Calu3 (cell line): ENCODE data around the gene CNGA4. TPM values are rescaled to one million over a fixed set of nuclear protein-coding genes. Genes with fewer than 3 reads are reported as not detected.
A peak's percentile ranks its signal among the peaks of the same experiment; 100 is the strongest.
"Not testable (repeated sequence)": the region's sequence is repeated elsewhere in the genome, so short reads cannot be mapped to it uniquely, and the experiment has no call there.

Experiments
- BruUV-seq: library from RNA; stranded (reverse); fragments of 400-500 nt; replicated peaks from 2 replicates; lab custom pipeline; 2021; lab: Mats Ljungman, UMichigan
- CTCF ChIA-PET: fragments of 300-600 bp; sonication (Branson Sonifier 250); formaldehyde crosslinking; loops from one replicate; lab custom pipeline; 2022; ENCODE audit warnings: antibody characterized with exemption; lab: Charles Lee
- DNase-seq: peaks from one replicate; pipeline ENCODE4 v3.0.0; 2022
- H3K27ac Mint-ChIP-seq: one replicate; pipeline ENCODE4 v1.8.0; 2022; ENCODE audit warnings: mixed read lengths; ENCODE audit not compliant: unreplicated experiment
- H3K27me3 Mint-ChIP-seq: one replicate; pipeline ENCODE4 v1.8.0; 2022; ENCODE audit warnings: mixed read lengths; ENCODE audit not compliant: unreplicated experiment
- H3K36me3 Mint-ChIP-seq: one replicate; pipeline ENCODE4 v1.8.0; 2022; ENCODE audit warnings: mild to moderate bottlenecking, moderate library complexity, mixed read lengths; ENCODE audit not compliant: insufficient read depth, unreplicated experiment
- H3K4me1 Mint-ChIP-seq: one replicate; pipeline ENCODE4 v1.8.0; 2022; ENCODE audit warnings: mild to moderate bottlenecking, low read depth, mixed read lengths; ENCODE audit not compliant: unreplicated experiment
- H3K4me3 Mint-ChIP-seq: one replicate; pipeline ENCODE4 v1.8.0; 2022; ENCODE audit warnings: mild to moderate bottlenecking, low read depth, moderate library complexity, mixed read lengths; ENCODE audit not compliant: unreplicated experiment
- H3K9me3 Mint-ChIP-seq: one replicate; pipeline ENCODE4 v1.8.0; 2022; ENCODE audit warnings: low read depth, mixed read lengths; ENCODE audit not compliant: unreplicated experiment
- CTCF ChIP-seq: fragments of 200-600 bp; IDR thresholded peaks from one replicate; pipeline ENCODE4 v1.8.0; 2022; ENCODE audit warnings: antibody characterized with exemption; ENCODE audit not compliant: unreplicated experiment
- intact Hi-C: fragments of 100-400 bp; cut with micrococcal nuclease; formaldehyde crosslinking; loops from one replicate; pipeline ENCODE4 v1.10.0; 2022; ENCODE audit not compliant: unreplicated experiment
- total RNA-seq: library from RNA; stranded (reverse); gene quantifications from 2 replicates; pipeline ENCODE4 v1.2.3, GENCODE V29; 2022

CNGA4 gene
- total RNA-seq, 1 experiment from 2014 or later, result not detected

- intact Hi-C loops, result no loop called here
- CTCF ChIA-PET, result no interaction called here
- no peak for DNase-seq
These were observed 2.4 kb downstream of the CNGA4 start for GRCh38 chr11:6241316-6241715.

GRCh38 chr11:6245536-6245935 is 6.6 kb downstream of the CNGA4 start:
- Mint-ChIP-seq H3K27ac (no peak overlapping the region), H3K4me1 (no peaks in the 10 kb centered on the region), H3K36me3 (no peaks in the 10 kb centered on the region), H3K27me3 (peaks cover 47% of the 10 kb centered on the region), H3K4me3 (no peak overlapping the region), H3K9me3 (no peaks in the 10 kb centered on the region)
- CTCF ChIA-PET, result no interaction called here
- intact Hi-C loops, result no loop called here
- no peak for DNase-seq
- no peak for TF ChIP-seq CTCF
- no TSS peak for BruUV-seq

More at GRCh38 chr11:6241316-6241715, 2.4 kb downstream of the CNGA4 start:
- Mint-ChIP-seq H3K9me3 (no peaks in the 10 kb centered on the region), H3K36me3 (no peaks in the 10 kb centered on the region), H3K4me1 (no peaks in the 10 kb centered on the region), H3K4me3 (no peak overlapping the region), H3K27ac (no peak overlapping the region), H3K27me3 (peaks cover 51% of the 10 kb centered on the region)
- BruUV-seq, result no TSS peak
- TF ChIP-seq CTCF, result no peak

- no peak overlapping the region for H3K27ac Mint-ChIP-seq
- DNase-seq, result no peak
- TF ChIP-seq CTCF, result no peak
- peaks cover 27% of the 10 kb centered on the region for H3K27me3 Mint-ChIP-seq
- no peaks in the 10 kb centered on the region for H3K36me3 Mint-ChIP-seq
- CTCF ChIA-PET, result no interaction called here
- no TSS peak for BruUV-seq
- intact Hi-C loops, result no loop called here
- no peaks in the 10 kb centered on the region for H3K4me1 Mint-ChIP-seq
- H3K4me3 Mint-ChIP-seq, result no peak overlapping the region
- H3K9me3 Mint-ChIP-seq, result no peaks in the 10 kb centered on the region
These were observed 9.4 kb downstream of the CNGA4 start for GRCh38 chr11:6248248-6248647.

- H3K27ac Mint-ChIP-seq, H3K4me1 Mint-ChIP-seq, H3K36me3 Mint-ChIP-seq, H3K9me3 Mint-ChIP-seq, DNase-seq, CTCF ChIA-PET, BruUV-seq, H3K4me3 Mint-ChIP-seq, intact Hi-C loops: not testable (repeated sequence)
- H3K27me3 Mint-ChIP-seq, result peaks cover 21% of the 10 kb centered on the region
These were observed 10.0 kb downstream of the CNGA4 start for GRCh38 chr11:6248897-6249296.

- peak; percentile 50 for DNase-seq
- no peak overlapping the region for H3K27ac Mint-ChIP-seq
- H3K4me3 Mint-ChIP-seq, result no peak overlapping the region
- TF ChIP-seq CTCF, result no peak
- H3K27me3 Mint-ChIP-seq, result peaks cover 10% of the 10 kb centered on the region
- no peaks in the 10 kb centered on the region for H3K36me3 Mint-ChIP-seq
- no peaks in the 10 kb centered on the region for H3K4me1 Mint-ChIP-seq
- CTCF ChIA-PET, result interaction anchor here (0.8 to 3.4 kb wide), 6 partner anchors 9 to 113 kb away, joined by 3 to 33 read pairs (median 10); no protein-coding TSS in a partner anchor
- no peaks in the 10 kb centered on the region for H3K9me3 Mint-ChIP-seq
- BruUV-seq, result no TSS peak
- intact Hi-C loops, result loop anchor here (2.0 to 5.0 kb wide), 2 partner anchors 47 to 65 kb away; no protein-coding TSS in a partner anchor
These were observed 11.1 kb downstream of the CNGA4 start for GRCh38 chr11:6249770-6250555.
